GM12878 (cell line): ENCODE results near the gene PITX1.

Experiments used
- CREB1 ChIP-seq: IDR thresholded peaks from 2 replicates; pipeline ENCODE4 v1.6.1; 2012; ENCODE audit warnings: low read depth, mild to moderate bottlenecking, inconsistent platforms
- CTCF ChIP-seq, 3 experiments: IDR thresholded peaks in 2 of 3; conservative IDR thresholded peaks in 1 of 3; 2 replicates each; pipeline ENCODE4 v1.5.1; 2011; ENCODE audit warnings: low read depth in 3 of 3, low read length in 3 of 3, mild to moderate bottlenecking in 3 of 3, control low read depth in 2 of 3, moderate library complexity in 2 of 3, inconsistent platforms in 1 of 3, mixed read lengths in 1 of 3; ENCODE audit not compliant: control insufficient read depth in 2 of 3, insufficient read depth in 1 of 3; ENCODE audit errors: extremely low read depth in 1 of 3
- ESRRA ChIP-seq: IDR thresholded peaks from 2 replicates; pipeline ENCODE4 v1.6.1; 2012; ENCODE audit warnings: mild to moderate bottlenecking, low read length, improper control_type of control experiment
- NFYB ChIP-seq: IDR thresholded peaks from 2 replicates; pipeline ENCODE4 v1.6.1; 2011; ENCODE audit warnings: low read depth, mild to moderate bottlenecking, low read length, improper control_type of control experiment, moderate library complexity; ENCODE audit not compliant: insufficient read depth
- PAX8 ChIP-seq: fragments of 450-650 bp; IDR thresholded peaks from 2 replicates; pipeline ENCODE4 v1.6.1; 2017; ENCODE audit warnings: mild to moderate bottlenecking, moderate library complexity
- POLR2A ChIP-seq: IDR thresholded peaks from 2 replicates; pipeline ENCODE4 v1.6.1; 2011; ENCODE audit warnings: low read depth, mild to moderate bottlenecking, low read length
- SREBF1 ChIP-seq: IDR thresholded peaks from 2 replicates; pipeline ENCODE4 v1.6.1; 2012; ENCODE audit warnings: mild to moderate bottlenecking, low read length
- TCF7 ChIP-seq: IDR thresholded peaks from 2 replicates; pipeline ENCODE4 v1.6.1; 2014; ENCODE audit warnings: antibody characterized with exemption, borderline replicate concordance
- ZBTB33 ChIP-seq: fragments of 450-650 bp; IDR thresholded peaks from 2 replicates; pipeline ENCODE4 v1.6.1; 2017; ENCODE audit warnings: mild to moderate bottlenecking
- ZZZ3 ChIP-seq: IDR thresholded peaks from 2 replicates; pipeline ENCODE4 v1.6.1; 2011; ENCODE audit warnings: low read depth; ENCODE audit not compliant: control insufficient read depth, insufficient read length
- TF ChIP-seq, protein P1 (sequence below): IDR thresholded peaks from 2 replicates; pipeline ENCODE4 v1.6.1; 2012; ENCODE audit warnings: low read depth, low read length, improper control_type of control experiment

DNA sequence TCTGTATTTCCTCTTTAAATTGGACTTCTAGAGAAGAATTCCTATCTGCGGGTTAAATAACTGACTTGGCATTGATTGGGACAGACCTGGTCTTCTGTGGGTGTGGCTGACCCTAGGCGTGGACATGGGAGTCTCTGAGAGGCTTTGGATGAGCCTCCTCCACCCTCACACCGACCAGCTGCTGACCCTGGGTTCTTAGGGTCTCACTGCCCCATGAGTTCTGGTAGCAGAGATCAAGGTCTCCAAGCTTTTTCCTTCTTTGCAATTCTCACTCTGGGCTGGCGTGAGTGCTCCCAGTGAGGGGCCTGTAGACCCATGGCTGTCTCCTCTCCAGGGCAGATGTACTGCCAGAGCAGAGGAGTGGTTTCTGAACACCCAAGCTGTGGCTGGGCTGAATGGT lies 41.6 kb upstream of the PITX1 start:
- TF ChIP-seq, protein P1, sequence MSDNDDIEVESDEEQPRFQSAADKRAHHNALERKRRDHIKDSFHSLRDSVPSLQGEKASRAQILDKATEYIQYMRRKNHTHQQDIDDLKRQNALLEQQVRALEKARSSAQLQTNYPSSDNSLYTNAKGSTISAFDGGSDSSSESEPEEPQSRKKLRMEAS: no peak
- TF ChIP-seq CTCF (IDR thresholded peaks at IDR 0.05 in 2 of 3, conservative IDR thresholded peaks at IDR 0.05 in 1 of 3; ENCODE audit: control insufficient read depth in 2 of 3, extremely low read depth in 1 of 3, insufficient read depth in 1 of 3, low read depth in 3 of 3, low read length in 3 of 3) (no peak), ZBTB33 (no peak), PAX8 (no peak), TCF7 (no peak), ESRRA (no peak), NFYB (no peak), SREBF1 (no peak), CREB1 (no peak), ZZZ3 (no peak), POLR2A (no peak)
